ELF-1 (cell line): ENCODE measurements around the gene KCNJ4.

Experiments used
- DNase-seq: peaks from one replicate; pipeline ENCODE4 v3.0.0-alpha.2; 2016; ENCODE audit warnings: low read depth, low spot score

Gene KCNJ4

DNA sequence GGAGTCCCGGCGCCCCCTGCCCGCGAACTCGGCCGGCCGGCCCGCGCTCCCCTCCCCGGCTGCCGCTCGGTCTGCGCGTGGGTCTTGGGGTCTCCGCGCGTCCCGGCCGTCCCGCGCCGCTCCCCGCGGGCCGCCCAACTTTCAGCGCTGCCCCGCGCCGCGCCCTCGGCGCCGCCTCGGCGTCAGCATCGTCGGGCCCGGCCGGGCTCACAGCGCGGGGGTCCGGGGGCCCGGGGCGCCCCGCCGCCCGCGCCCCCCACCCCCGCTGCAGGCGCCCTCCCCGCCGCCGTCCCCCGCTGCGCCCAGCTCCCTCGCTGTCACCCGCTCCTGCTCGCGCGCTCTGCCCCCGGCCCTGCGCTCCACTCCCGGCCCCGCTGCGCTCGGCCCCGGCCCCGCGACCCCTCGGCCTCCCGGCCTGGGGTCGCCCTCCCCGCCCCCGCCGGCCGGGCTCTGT is at the start of gene KCNJ4:
KCNJ4 (minus strand) TSS at position 124 of the 454 bp plus-strand sequence. CDS start 27,067 bp downstream, outside the sequence.
- no peak for DNase-seq

DNA sequence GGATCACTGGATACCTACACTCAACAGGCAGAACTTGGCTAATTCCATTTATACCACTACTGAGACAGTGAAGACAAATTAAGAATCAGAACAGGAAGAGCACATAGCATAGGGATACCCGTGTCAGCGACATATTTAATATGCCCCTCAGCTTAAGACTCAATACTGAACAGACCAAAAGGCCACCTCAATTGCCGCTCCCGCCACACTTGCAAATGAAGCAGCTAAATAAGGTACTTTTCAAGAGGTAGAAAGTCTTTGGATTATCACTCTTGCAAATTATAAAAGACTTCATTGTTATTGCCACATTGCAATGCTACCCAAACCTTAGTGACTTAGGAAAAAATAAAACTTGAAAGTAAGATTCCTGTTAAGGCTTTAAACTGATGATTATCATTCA is 48.0 kb upstream of the KCNJ4 start:
- DNase-seq: no peak

GRCh38 chr22:38501797-38502672 is 47.0 kb upstream of the KCNJ4 start:
- DNase-seq: no peak

- no peak for DNase-seq
Measured at GRCh38 chr22:38497869-38498268, 42.9 kb upstream of the KCNJ4 start.

- peak; percentile 23 for DNase-seq
Measured at GRCh38 chr22:38494939-38495338, 39.9 kb upstream of the KCNJ4 start.

DNA sequence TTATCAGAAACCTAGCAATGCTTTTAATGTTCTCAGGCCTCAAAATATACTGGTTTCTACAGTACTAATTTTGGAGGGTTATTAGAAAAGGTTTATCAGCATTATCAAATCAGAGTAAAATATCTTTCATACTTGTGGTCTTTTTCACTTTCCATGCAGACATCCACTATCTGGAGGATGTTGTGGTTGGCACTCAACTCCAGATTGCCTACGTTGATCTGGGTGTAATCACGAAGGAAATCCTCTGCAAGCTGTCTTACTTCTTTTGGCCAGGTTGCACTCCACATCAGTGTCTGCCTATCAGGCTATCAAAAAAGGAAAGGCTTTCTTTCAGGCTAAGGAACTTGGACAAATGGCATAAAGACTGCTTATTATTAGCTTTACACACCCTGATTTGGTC is 39.5 kb upstream of the KCNJ4 start:
- no peak for DNase-seq

GRCh38 chr22:38491707-38492348 is 36.8 kb upstream of the KCNJ4 start:
- DNase-seq: no peak

- DNase-seq: no peak
Measured at GRCh38 chr22:38490915-38491314, 35.9 kb upstream of the KCNJ4 start.

DNA sequence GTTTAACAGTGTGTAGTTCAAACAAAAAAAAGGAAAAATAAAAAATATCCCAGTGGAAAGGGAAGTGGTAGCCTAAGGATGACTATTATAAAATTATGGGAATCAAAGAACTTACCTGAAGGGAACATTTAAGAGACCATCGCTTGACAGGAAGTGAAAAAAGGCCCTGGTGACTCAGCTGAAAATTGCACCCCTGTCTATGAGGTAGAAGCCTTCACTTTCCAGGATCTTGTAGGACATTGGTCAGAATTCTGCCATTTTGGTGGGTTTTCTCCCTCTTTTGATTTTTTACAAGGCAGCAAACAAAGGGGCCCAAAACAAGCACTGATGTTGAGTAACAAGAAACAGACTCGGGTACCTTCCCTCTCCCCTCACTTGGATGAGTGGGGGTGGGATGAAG is 35.5 kb upstream of the KCNJ4 start:
- no peak for DNase-seq

DNA sequence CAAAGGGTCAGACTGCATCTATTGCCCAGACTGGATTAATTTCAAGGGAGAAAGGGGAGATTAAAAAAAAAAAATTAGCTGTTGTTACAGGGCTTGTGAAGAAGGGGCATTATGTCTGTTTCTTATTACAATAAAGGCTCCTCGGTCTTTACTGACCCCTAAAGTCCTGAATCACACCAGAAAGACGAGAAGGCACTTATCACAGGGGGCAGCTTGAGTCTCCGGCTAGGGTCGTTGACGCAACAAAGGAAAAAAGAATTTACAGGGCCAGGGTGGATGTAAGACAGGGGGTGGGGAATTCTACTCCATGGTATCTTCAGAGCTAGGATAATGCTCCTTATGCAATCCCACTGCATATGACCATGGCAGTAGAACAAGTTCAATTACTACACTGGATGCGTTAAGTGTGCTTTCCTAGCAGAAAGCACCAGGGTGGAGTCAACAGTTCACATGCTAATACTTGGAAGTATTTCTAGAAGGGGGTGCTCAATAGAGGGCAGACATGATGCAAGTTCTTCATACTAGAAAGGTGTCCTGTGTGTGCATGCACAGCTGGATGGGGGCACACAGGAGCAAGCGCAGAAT is 34.7 kb upstream of the KCNJ4 start:
- no peak for DNase-seq

GRCh38 chr22:38489142-38489541 is 34.1 kb upstream of the KCNJ4 start:
- DNase-seq: no peak

DNA sequence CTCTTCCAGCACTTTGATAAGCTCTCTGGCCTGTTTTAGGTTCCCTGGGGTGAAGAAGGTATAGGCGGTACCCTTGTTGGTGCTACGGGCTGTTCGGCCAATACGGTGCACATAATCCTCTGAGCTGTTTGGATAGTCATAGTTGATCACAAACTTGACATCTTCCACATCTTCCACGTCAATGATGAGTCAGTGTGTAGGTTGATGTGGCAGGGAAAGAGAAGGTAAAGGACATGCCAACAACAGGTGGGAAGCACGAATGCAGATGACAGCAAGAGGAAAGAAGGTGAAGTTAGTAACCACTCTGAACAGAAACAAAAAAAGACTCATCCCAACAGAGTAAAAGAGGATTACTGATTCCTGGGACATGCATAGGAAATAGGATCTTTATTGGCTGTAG is 32.9 kb upstream of the KCNJ4 start:
- DNase-seq: no peak

- DNase-seq: no peak
Measured at GRCh38 chr22:38485783-38486182, 30.8 kb upstream of the KCNJ4 start.

DNA sequence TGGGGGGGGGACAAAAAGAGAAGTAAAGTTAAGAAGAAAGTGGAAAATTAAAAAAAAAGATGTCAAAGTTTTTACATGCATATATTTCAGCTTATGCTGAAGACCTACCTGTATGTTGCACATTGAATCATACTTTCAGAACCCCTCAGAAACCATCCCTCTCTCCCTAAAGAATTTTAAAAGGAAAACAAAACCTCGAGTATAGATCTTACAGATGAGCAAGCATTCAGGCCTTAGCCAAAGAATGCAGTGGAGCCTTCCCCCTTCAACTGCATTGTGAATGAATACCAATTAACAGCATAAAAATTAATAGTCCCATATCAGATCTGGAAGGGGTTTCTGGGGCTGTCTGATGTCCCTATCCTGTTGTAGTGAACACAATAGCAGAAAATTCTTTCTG is 29.2 kb upstream of the KCNJ4 start:
- no peak for DNase-seq

- DNase-seq: no peak
Measured at GRCh38 chr22:38482662-38483308, 27.8 kb upstream of the KCNJ4 start.

DNA sequence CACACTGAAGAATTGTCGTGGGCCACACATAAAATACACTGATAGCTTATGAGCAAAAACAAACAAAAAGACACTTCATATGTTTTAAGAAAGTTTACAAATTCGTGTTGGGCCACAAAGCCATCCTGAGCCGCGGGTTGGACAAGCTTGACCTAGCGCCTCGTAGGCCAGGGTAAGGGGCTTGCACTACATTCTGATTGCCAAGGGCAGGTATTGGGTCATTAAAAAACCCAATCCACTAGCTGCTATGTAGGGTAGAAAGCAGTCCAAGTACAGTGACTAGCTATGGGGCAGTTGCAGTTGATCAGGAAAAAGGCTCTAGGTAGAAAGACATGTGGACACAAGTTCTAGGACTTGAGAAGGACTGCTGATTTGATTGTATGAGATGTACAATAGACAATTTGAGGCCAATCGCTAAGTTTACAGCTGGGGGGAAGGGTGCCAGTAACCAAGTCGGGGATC is 26.9 kb upstream of the KCNJ4 start:
- DNase-seq: no peak

DNA sequence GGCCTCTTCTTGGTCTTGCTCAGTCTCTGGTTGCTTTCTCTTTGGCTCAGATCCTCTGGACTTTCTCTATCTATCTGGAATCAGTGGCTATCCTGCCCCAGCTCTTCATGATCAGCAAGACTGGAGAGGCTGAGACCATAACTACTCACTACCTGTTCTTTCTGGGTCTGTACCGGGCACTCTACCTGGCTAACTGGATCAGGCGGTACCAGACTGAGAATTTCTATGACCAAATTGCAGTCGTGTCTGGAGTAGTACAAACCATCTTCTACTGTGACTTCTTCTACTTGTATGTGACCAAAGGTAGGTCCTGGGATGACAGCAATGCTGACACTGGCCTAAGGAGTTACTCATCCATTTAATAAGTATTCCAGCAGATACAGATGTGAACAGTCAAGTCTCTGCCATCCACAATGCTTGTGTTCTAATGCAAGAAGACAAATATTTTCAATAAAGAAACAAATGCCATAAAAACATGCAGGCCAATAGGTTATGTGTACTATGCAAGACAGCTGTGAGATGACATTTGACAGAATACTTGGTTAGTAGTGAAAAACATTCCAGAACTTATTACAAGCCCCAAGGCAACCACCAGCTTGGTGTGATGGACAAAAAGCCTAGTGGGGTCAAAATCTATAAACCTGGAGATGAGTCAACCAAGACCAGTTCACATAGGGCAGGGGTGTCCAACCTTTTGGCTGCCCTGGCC is 26.3 kb upstream of the KCNJ4 start:
- DNase-seq: no peak

- DNase-seq: no peak
Measured at GRCh38 chr22:38479096-38479837, 24.3 kb upstream of the KCNJ4 start.

GRCh38 chr22:38477585-38477984 is 22.6 kb upstream of the KCNJ4 start:
- no peak for DNase-seq

DNA sequence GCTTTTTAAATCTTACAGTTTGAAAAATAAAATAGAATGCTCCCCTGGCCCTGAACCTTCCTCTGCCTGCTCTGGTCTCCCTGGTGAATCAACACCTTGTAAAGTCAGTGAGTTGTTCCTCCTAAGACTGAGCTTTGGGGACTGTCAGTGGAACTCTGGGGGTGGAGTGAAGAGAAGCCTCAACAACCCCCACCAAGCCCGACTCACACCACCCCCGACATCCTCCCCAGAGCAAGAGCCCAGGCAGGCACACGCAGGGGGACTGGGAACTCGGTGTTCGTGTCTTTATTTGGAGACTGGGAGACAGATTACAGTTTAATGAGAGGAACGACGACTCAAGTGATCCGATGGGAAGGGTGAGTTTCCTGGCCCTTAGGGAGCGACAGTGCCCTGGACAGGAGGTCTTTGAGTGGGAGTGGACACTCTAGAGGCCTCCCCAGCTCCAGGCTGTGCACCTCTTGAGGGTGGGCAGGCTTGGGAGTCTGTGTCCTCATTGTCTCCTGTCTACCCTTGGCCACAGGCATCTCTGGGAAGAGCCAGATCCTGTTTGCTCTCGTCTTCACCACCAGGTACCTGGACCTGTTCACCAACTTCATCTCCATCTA is 19.1 kb upstream of the KCNJ4 start:
- DNase-seq: no peak
